Mucosa of descending colon (tissue), 3 donors: ENCODE data around the gene ASCL2. TPM values are rescaled to one million over a fixed set of nuclear protein-coding genes. Genes with fewer than 3 reads are reported as not detected.
A peak's percentile ranks its signal among the peaks of the same experiment; 100 is the strongest.

ENCODE experiments used
- ATAC-seq: fragments of 200-7000 bp; cut with Tn5 transposase; one replicate; pipeline ENCODE4 v1.9.1; 2020; ENCODE audit warnings: mild to moderate bottlenecking, moderate library complexity
- DNase-seq, 3 donors: peaks; one replicate each; pipeline ENCODE4 v3.0.0-alpha.2; 2020
- H3K36me3 ChIP-seq: fragments of 200-600 bp; one replicate; pipeline ENCODE4 v1.8.0; 2021; ENCODE audit warnings: low read depth, mild to moderate bottlenecking
- H3K4me1 ChIP-seq: fragments of 200-600 bp; one replicate; pipeline ENCODE4 v1.8.0; 2021; ENCODE audit warnings: low read depth, mild to moderate bottlenecking
- H3K4me3 ChIP-seq: fragments of 200-600 bp; one replicate; pipeline ENCODE4 v1.8.0; 2021; ENCODE audit warnings: mild to moderate bottlenecking
- H3K9me3 ChIP-seq: fragments of 200-600 bp; one replicate; pipeline ENCODE4 v1.8.0; 2021; ENCODE audit warnings: mild to moderate bottlenecking
- intact Hi-C, 2 donors: fragments of 100-400 bp; cut with DNase I in 1 of 2; cut with micrococcal nuclease in 1 of 2; formaldehyde crosslinking; loops; one replicate each; pipeline versions ENCODE4 v1.11.0 to v1.11.1; 2022; cut with DNase I, micrococcal nuclease
- total RNA-seq, 3 donors: library from RNA; stranded (reverse); fragmentation: NEBNext Ultra II Directional in 2 of 3; extraction: Animal tissue kit (Norgen Biotek cat#: 25700) in 2 of 3; gene quantifications; one replicate each; pipeline versions ENCODE4 v1.2.1 to v1.2.4, GENCODE V29; 2021 to 2023
- TF ChIP-seq, protein P1 (sequence below): fragments of 200-600 bp; IDR thresholded peaks from one replicate; pipeline ENCODE4 v1.8.0; 2022; ENCODE audit warnings: antibody characterized with exemption, mild to moderate bottlenecking
- donor health status: DM: no; HTN: no; CAD: no; lungs with moderate emphysema.
- donor health status: DM: no; HTN: no; CAD: no.
- donor health status: DM: no; HTN: yes; CAD: no.

ASCL2 gene
- total RNA-seq, 3 donors from 2014 or later: 2.6 to 8.4 (median 8.1) TPM

- ATAC-seq (no peak), DNase-seq (no peak)
- intact Hi-C loops: no loop called here
- Histone ChIP-seq H3K4me3 (no peak overlapping the region), H3K36me3 (no peaks in the 10 kb centered on the region), H3K9me3 (no peaks in the 10 kb centered on the region), H3K4me1 (peaks cover 6% of the 10 kb centered on the region)
- TF ChIP-seq, protein P1, sequence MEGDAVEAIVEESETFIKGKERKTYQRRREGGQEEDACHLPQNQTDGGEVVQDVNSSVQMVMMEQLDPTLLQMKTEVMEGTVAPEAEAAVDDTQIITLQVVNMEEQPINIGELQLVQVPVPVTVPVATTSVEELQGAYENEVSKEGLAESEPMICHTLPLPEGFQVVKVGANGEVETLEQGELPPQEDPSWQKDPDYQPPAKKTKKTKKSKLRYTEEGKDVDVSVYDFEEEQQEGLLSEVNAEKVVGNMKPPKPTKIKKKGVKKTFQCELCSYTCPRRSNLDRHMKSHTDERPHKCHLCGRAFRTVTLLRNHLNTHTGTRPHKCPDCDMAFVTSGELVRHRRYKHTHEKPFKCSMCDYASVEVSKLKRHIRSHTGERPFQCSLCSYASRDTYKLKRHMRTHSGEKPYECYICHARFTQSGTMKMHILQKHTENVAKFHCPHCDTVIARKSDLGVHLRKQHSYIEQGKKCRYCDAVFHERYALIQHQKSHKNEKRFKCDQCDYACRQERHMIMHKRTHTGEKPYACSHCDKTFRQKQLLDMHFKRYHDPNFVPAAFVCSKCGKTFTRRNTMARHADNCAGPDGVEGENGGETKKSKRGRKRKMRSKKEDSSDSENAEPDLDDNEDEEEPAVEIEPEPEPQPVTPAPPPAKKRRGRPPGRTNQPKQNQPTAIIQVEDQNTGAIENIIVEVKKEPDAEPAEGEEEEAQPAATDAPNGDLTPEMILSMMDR: no peak
These were observed 46.5 kb upstream of the ASCL2 start for GRCh38 chr11:2316963-2317244.

- Histone ChIP-seq H3K9me3 (no peaks in the 10 kb centered on the region), H3K4me3 (no peak overlapping the region), H3K4me1 (peaks cover 6% of the 10 kb centered on the region), H3K36me3 (no peaks in the 10 kb centered on the region)
- intact Hi-C loops: no loop called here
- ATAC-seq (no peak), DNase-seq (peak in 1 of 3 donors; percentile 49)
- TF ChIP-seq, protein P1: no peak
These were observed 46.0 kb upstream of the ASCL2 start for GRCh38 chr11:2316169-2316962.

GRCh38 chr11:2315395-2316168 is 45.2 kb upstream of the ASCL2 start:
- H3K9me3 ChIP-seq: no peaks in the 10 kb centered on the region
- intact Hi-C loops: no loop called here
- no peaks in the 10 kb centered on the region for H3K36me3 ChIP-seq
- no peak overlapping the region for H3K4me3 ChIP-seq
- H3K4me1 ChIP-seq: peaks cover 6% of the 10 kb centered on the region
- DNase-seq (peak in 1 of 3 donors; percentile 44), ATAC-seq (no peak)
- TF ChIP-seq, protein P1: no peak

DNA sequence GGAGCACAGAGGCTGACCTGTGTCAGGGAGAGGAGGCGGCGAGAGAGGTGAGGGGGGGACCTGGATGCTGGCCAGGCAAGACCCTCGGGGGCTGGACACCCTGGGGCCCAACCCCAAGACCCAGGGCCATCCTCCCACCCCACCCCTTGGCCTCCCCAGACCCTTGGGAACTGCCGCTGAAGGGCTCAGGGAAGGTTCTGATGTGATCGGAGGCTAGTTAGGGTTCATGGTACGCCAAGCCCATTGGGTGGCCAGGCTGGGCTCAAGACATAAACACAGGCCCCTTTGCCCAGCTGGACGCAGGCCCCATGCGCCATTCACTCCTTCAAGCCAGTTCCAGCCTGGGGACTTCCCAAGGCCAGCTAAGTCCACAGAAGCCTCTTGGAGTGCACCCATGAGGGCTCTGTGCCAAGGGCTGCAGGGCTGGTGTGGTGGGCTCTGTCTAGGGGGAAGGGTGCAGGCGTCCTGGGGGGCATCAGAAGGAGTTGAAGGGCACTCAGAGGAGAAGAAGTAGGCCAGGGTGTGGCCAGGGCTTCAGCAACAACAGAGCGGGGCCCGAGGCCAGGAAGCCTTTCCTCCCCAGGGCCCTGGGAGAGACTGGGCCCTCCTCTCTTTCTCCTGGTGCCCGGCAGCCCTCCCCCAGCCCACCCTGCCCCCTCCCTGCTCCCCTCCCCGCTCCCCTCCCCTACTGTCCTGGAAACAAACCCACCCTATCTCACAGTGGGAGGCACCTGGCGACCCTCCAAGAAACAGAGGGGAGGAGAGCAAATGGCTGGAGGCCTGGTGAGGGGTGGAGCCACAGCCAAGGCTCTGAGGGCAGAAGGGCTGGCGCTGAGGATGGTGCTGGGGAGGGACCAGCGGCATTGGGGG is 44.4 kb upstream of the ASCL2 start:
- Histone ChIP-seq H3K36me3 (no peaks in the 10 kb centered on the region), H3K4me3 (no peak overlapping the region), H3K9me3 (no peaks in the 10 kb centered on the region), H3K4me1 (peaks cover 6% of the 10 kb centered on the region)
- TF ChIP-seq, protein P1: no peak
- intact Hi-C loops: no loop called here
- DNase-seq (peak; percentile 58 to 72 (median 71)), ATAC-seq (peak; percentile 45)

- DNase-seq (peak in 1 of 3 donors; percentile 15), ATAC-seq (no peak)
- Histone ChIP-seq H3K4me1 (peaks cover 6% of the 10 kb centered on the region), H3K9me3 (no peaks in the 10 kb centered on the region), H3K36me3 (no peaks in the 10 kb centered on the region), H3K4me3 (no peak overlapping the region)
- TF ChIP-seq, protein P1: no peak
- intact Hi-C loops: no loop called here
These were observed 43.7 kb upstream of the ASCL2 start for GRCh38 chr11:2314136-2314524.
